Activated CD8-positive, alpha-beta T cell treated with anti-CD3 and anti-CD28 coated beads for 36 hours (primary cell): Measurements from ENCODE around the gene NDOR1. TPM values are rescaled to one million over a fixed set of nuclear protein-coding genes. Genes with fewer than 3 reads are reported as not detected.
A peak's percentile ranks its signal among the peaks of the same experiment; 100 is the strongest.
"Not testable (repeated sequence)": the region's sequence is repeated elsewhere in the genome, so short reads cannot be mapped to it uniquely, and the experiment has no call there.

ENCODE experiments used
- ATAC-seq: fragments of 200-7000 bp; cut with Tn5 transposase; one replicate; pipeline ENCODE4 v1.10.0; 2021; ENCODE audit warnings: mild to moderate bottlenecking, moderate library complexity
- CTCF ChIA-PET: fragments of 350-600 bp; sonication (Branson Sonifier 250); formaldehyde crosslinking; loops from one replicate; lab custom pipeline; 2021; ENCODE audit warnings: antibody characterized with exemption; lab: Charles Lee
- POLR2A ChIA-PET: fragments of 350-600 bp; sonication (Branson Sonifier 250); formaldehyde crosslinking; loops from one replicate; lab custom pipeline; 2021; ENCODE audit warnings: antibody characterized with exemption; lab: Charles Lee
- DNase-seq: peaks from one replicate; pipeline ENCODE4 v3.0.0-alpha.2; 2020
- H3K27ac Mint-ChIP-seq: one replicate; pipeline ENCODE4 v1.8.0; 2021; ENCODE audit warnings: mild to moderate bottlenecking, mixed read lengths
- H3K27me3 Mint-ChIP-seq: one replicate; pipeline ENCODE4 v1.8.0; 2021; ENCODE audit warnings: mixed read lengths
- H3K36me3 Mint-ChIP-seq: one replicate; pipeline ENCODE4 v1.8.0; 2021; ENCODE audit warnings: low read depth, mixed read lengths
- H3K4me1 Mint-ChIP-seq: one replicate; pipeline ENCODE4 v1.8.0; 2021; ENCODE audit warnings: low read depth, mixed read lengths
- H3K4me3 Mint-ChIP-seq: one replicate; pipeline ENCODE4 v1.8.0; 2021; ENCODE audit warnings: mild to moderate bottlenecking, moderate library complexity, mixed read lengths
- H3K9me3 Mint-ChIP-seq: one replicate; pipeline ENCODE4 v1.8.0; 2021; ENCODE audit warnings: mixed read lengths
- intact Hi-C: fragments of 100-400 bp; cut with micrococcal nuclease; formaldehyde crosslinking; loops from one replicate; pipeline ENCODE4 v1.10.0; 2022
- total RNA-seq, 2 experiments: library from RNA; stranded (reverse); gene quantifications; one replicate each; pipeline ENCODE4 v1.2.3, GENCODE V29; 2021
- TF ChIP-seq, protein P1 (sequence below): fragments of 200-600 bp; IDR thresholded peaks from one replicate; pipeline ENCODE4 v1.8.0; 2022; ENCODE audit warnings: antibody characterized with exemption, mild to moderate bottlenecking

The NDOR1 gene
- total RNA-seq, 2 experiments from 2014 or later, result 29.5 to 30.7 TPM

DNA sequence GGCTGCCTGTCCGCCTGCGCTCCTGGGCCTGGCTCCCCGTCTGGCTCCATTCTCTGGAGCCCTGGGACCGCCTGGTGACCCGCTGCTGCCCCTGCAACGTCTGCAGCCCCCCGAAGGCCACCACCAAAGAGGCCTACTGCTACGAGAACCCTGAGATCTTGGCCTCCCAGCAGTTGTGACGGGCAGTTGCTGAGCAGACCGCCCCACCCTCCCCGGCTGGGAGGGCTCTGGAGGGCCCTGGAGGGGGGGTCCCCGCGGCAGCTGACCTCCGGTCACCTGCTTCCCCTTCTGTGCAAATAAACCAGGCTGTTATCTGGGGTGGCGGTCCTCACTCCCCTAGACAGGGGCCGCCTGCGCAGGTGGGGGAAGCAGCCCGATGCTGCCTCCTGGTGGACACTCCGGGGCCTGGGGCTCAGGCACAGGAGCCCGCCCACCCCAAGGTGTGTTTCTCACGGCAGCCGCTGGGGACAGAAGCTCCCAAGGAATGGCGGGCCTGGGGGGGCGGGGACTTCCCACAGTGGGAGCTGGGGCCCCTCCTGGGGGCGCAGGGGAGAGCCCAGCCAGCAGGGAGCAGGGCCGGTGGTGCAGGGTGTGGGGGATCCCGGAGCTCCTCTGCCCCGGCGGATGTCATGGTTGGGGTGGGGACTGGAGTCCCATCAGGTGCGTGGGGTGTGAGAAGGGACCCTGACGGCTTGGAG is 30.9 kb downstream of the NDOR1 start:
- ChIA-PET POLR2A (interaction anchor here (0.5 to 1.8 kb wide), 8 partner anchors 10 to 123 kb away, joined by 3 to 5 read pairs (median 3); partner anchors contain the start of gene TPRN), CTCF (interaction anchor here (0.6 to 2.9 kb wide), 49 partner anchors 9 to 446 kb away, joined by 3 to 58 read pairs (median 4); partner anchors contain the start of genes CYSRT1, DPP7, MAN1B1 and NDOR1)
- Mint-ChIP-seq H3K36me3 (peaks cover 5% of the 10 kb centered on the region), H3K9me3 (no peaks in the 10 kb centered on the region), H3K27me3 (peaks cover 10% of the 10 kb centered on the region), H3K4me1 (peaks cover 15% of the 10 kb centered on the region), H3K4me3 (no peak overlapping the region), H3K27ac (no peak overlapping the region)
- intact Hi-C loops, result no loop called here
- DNase-seq (peak; percentile 96), ATAC-seq (peak; percentile 46)
- TF ChIP-seq, protein P1, sequence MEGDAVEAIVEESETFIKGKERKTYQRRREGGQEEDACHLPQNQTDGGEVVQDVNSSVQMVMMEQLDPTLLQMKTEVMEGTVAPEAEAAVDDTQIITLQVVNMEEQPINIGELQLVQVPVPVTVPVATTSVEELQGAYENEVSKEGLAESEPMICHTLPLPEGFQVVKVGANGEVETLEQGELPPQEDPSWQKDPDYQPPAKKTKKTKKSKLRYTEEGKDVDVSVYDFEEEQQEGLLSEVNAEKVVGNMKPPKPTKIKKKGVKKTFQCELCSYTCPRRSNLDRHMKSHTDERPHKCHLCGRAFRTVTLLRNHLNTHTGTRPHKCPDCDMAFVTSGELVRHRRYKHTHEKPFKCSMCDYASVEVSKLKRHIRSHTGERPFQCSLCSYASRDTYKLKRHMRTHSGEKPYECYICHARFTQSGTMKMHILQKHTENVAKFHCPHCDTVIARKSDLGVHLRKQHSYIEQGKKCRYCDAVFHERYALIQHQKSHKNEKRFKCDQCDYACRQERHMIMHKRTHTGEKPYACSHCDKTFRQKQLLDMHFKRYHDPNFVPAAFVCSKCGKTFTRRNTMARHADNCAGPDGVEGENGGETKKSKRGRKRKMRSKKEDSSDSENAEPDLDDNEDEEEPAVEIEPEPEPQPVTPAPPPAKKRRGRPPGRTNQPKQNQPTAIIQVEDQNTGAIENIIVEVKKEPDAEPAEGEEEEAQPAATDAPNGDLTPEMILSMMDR, result peak; percentile 100

- intact Hi-C loops, result no loop called here
- no peak overlapping the region for H3K4me3 Mint-ChIP-seq
- POLR2A ChIA-PET, result interaction anchor here (0.6 to 1.8 kb wide), 6 partner anchors 13 to 124 kb away, joined by 3 to 5 read pairs (median 3); partner anchors contain the start of gene TPRN
- H3K4me1 Mint-ChIP-seq, result peaks cover 15% of the 10 kb centered on the region
- CTCF ChIA-PET, result interaction anchor here (0.6 to 2.9 kb wide), 49 partner anchors 8 to 446 kb away, joined by 3 to 58 read pairs (median 4); partner anchors contain the start of genes CYSRT1, DPP7, MAN1B1 and NDOR1
- no peak overlapping the region for H3K27ac Mint-ChIP-seq
- H3K27me3 Mint-ChIP-seq, result peaks cover 8% of the 10 kb centered on the region
- ATAC-seq, result no peak
- peaks cover 7% of the 10 kb centered on the region for H3K36me3 Mint-ChIP-seq
- no peaks in the 10 kb centered on the region for H3K9me3 Mint-ChIP-seq
- DNase-seq, result no peak
- TF ChIP-seq, protein P1, result no peak
These were observed 31.5 kb downstream of the NDOR1 start for GRCh38 chr9:137236936-137237421.

DNA sequence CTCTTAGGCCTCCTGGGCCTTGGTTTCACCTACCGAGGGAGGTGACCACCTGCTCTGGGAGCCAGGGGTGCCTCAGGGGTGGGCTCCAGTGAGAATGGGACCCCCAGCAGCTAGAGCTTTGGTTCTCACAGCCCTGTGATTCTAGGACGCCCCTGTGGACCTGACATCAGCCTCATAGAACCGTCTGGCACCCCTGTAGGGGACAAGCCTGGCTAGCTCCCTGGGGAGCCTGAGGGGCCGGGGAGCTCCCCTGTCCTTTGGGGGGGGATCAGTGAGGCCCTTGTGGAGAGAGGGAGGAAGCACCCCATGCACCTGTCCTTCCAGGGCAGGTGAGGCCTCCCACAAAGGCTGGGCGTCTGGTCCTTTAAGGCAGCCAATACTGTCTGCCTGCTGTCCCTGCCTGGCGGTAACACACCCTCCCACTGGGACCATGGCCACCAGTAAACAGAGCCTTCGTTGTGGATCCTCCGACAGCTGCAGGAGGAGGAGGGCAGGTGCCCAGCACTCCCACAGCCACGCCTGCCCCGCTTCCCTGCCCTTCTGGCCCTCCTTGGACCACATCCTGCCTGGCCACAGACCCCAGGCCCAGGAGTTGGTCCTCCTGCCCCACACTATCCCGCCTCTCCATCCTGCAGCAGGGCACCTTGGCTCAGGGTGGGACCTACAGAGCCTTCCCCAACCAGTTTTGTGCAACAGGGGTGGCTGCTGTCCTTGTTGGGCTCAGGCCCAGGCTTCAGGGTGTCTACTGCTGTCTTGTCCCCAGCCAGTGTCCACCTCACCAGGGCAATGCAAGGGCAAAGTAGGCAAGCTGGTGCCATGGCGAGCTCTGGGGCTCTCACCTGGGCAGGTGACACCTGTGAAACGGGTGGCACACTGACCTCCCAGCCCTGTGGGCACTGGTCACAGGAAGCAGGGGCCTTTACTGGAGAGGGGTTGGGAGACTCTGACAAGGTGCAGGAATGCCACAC is 32.5 kb downstream of the NDOR1 start:
- Mint-ChIP-seq H3K9me3 (no peaks in the 10 kb centered on the region), H3K36me3 (peaks cover 18% of the 10 kb centered on the region), H3K4me1 (peaks cover 25% of the 10 kb centered on the region), H3K4me3 (no peak overlapping the region), H3K27me3 (peaks cover 8% of the 10 kb centered on the region), H3K27ac (no peak overlapping the region)
- TF ChIP-seq, protein P1, result no peak
- intact Hi-C loops, result no loop called here
- POLR2A ChIA-PET, result interaction anchor here (0.6 to 7.6 kb wide), 6 partner anchors 10 to 109 kb away, joined by 3 to 113 read pairs (median 4); partner anchors contain the start of genes NELFB and STPG3
- no peak for ATAC-seq
- CTCF ChIA-PET, result interaction anchor here (0.7 to 2.9 kb wide), 11 partner anchors 11 to 447 kb away, joined by 3 to 58 read pairs (median 11); partner anchors contain the start of genes CYSRT1, NELFB, RNF208 and RNF224
- no peak for DNase-seq

GRCh38 chr9:137239541-137240200 is 34.2 kb downstream of the NDOR1 start:
- peak overlapping the region; percentile 88 for H3K4me3 Mint-ChIP-seq
- H3K27me3 Mint-ChIP-seq, DNase-seq, intact Hi-C loops, H3K27ac Mint-ChIP-seq, ATAC-seq, H3K9me3 Mint-ChIP-seq: not testable (repeated sequence)
- ChIA-PET POLR2A (interaction anchor here (0.6 to 7.6 kb wide), 18 partner anchors 10 to 342 kb away, joined by 3 to 113 read pairs (median 4); partner anchors contain the start of genes NELFB, RNF208, SLC34A3 and STPG3), CTCF (interaction anchor here (0.8 to 3.1 kb wide), 7 partner anchors 12 to 51 kb away, joined by 3 to 11 read pairs (median 5); partner anchors contain the start of genes NELFB, RNF224 and SSNA1)
- peaks cover 27% of the 10 kb centered on the region for H3K36me3 Mint-ChIP-seq
- H3K4me1 Mint-ChIP-seq, result peaks cover 34% of the 10 kb centered on the region
